T-helper 17 cell (primary cell): Measurements from ENCODE around the gene APP. TPM values are rescaled to one million over a fixed set of nuclear protein-coding genes. Genes with fewer than 3 reads are reported as not detected.

ENCODE experiments used
- ATAC-seq: fragments of 150-1000 bp; cut with Tn5 transposase; 2 replicates; pipeline ENCODE4 v1.10.0; 2021; ENCODE audit warnings: mild to moderate bottlenecking, moderate library complexity
- DNase-seq, 3 donors: peaks; one replicate each; pipeline versions ENCODE4 v3.0.0 to v3.0.0-alpha.2; 2020 to 2021
- H3K9me3 ChIP-seq: one replicate; pipeline ENCODE4 v1.7.0; 2013; ENCODE audit warnings: low read length, mild to moderate bottlenecking; ENCODE audit not compliant: control insufficient read depth, poor library complexity, severe bottlenecking
- H3K27ac Mint-ChIP-seq: one replicate; pipeline ENCODE4 v1.8.0; 2022; ENCODE audit warnings: mild to moderate bottlenecking, moderate library complexity, mixed read lengths
- H3K27me3 Mint-ChIP-seq: one replicate; pipeline ENCODE4 v1.8.0; 2022; ENCODE audit warnings: mixed read lengths
- H3K36me3 Mint-ChIP-seq: one replicate; pipeline ENCODE4 v1.8.0; 2022; ENCODE audit warnings: low read depth, mixed read lengths
- H3K4me1 Mint-ChIP-seq: one replicate; pipeline ENCODE4 v1.8.0; 2022; ENCODE audit warnings: mild to moderate bottlenecking, mixed read lengths
- H3K4me3 Mint-ChIP-seq: one replicate; pipeline ENCODE4 v1.8.0; 2022; ENCODE audit warnings: mild to moderate bottlenecking, moderate library complexity, mixed read lengths
- total RNA-seq, 4 donors: library from RNA in 2 of 4; stranded (reverse) in 2 of 4; gene quantifications; one replicate each; pipeline ENCODE4 v1.2.3 and lab custom pipeline; 2022 to 2026

APP gene
- total RNA-seq, 2 donors from 2014 or later: 42.0 to 87.9 TPM

GRCh38 chr21:25831300-25831960, 339.1 kb downstream of the APP start:
- H3K36me3 Mint-ChIP-seq: no peaks in the 10 kb centered on the region
- no peak overlapping the region for H3K4me3 Mint-ChIP-seq
- no peak overlapping the region for H3K27ac Mint-ChIP-seq
- ATAC-seq (no peak), DNase-seq (no peak)
- H3K9me3 ChIP-seq: no peaks in the 10 kb centered on the region
- H3K4me1 Mint-ChIP-seq: no peaks in the 10 kb centered on the region
- H3K27me3 Mint-ChIP-seq: peaks cover 11% of the 10 kb centered on the region
